Gastrocnemius medialis (tissue), 4 donors: ENCODE measurements around the gene KCNAB3.

Experiments
- POLR2A ChIP-seq, 2 donors: fragments of 450-650 bp; IDR thresholded peaks; one replicate each; pipeline ENCODE4 v1.6.1; 2017; ENCODE audit warnings: antibody characterized with exemption in 2 of 2, mild to moderate bottlenecking in 2 of 2, moderate library complexity in 2 of 2
- TF ChIP-seq, protein P1 (sequence below), 5 experiments: fragments of 450-650 bp in 3 of 5; fragments of 200-600 bp in 2 of 5; sonication (generic) in 2 of 5; IDR thresholded peaks in 4 of 5; conservative IDR thresholded peaks in 1 of 5; 1 replicate in 4 of 5; 2 replicates in 1 of 5; pipeline ENCODE4 v1.5.1; 2016 to 2019; ENCODE audit warnings: antibody characterized with exemption in 5 of 5, mild to moderate bottlenecking in 3 of 5, moderate library complexity in 3 of 5

DNA sequence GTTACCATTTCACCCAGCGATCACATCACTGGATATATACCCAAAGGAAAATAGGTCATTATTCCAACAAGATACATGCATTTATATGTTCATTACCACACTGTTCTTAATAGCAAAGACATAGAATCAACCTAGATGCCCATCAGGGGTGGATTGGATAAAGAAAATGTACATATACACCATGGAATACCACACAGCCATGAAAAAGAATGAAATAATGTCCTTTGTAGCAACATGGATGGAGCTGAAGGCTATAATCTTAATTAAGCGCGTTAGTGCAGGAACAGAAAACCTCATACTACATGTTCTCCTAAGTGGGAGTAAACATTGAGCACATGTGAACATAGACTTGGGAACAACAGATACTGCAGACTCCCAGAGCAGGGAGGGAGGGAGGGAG is 20.9 kb upstream of the KCNAB3 start:
- TF ChIP-seq, protein P1, sequence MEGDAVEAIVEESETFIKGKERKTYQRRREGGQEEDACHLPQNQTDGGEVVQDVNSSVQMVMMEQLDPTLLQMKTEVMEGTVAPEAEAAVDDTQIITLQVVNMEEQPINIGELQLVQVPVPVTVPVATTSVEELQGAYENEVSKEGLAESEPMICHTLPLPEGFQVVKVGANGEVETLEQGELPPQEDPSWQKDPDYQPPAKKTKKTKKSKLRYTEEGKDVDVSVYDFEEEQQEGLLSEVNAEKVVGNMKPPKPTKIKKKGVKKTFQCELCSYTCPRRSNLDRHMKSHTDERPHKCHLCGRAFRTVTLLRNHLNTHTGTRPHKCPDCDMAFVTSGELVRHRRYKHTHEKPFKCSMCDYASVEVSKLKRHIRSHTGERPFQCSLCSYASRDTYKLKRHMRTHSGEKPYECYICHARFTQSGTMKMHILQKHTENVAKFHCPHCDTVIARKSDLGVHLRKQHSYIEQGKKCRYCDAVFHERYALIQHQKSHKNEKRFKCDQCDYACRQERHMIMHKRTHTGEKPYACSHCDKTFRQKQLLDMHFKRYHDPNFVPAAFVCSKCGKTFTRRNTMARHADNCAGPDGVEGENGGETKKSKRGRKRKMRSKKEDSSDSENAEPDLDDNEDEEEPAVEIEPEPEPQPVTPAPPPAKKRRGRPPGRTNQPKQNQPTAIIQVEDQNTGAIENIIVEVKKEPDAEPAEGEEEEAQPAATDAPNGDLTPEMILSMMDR (IDR thresholded peaks at IDR 0.05 in 4 of 5, conservative IDR thresholded peaks at IDR 0.05 in 1 of 5): no peak
- no peak for TF ChIP-seq POLR2A (IDR thresholded peaks at IDR 0.05)
